NCI-H524 treated with DMSO at 0.1 percent for 48 hours (cell line): Measurements from ENCODE around the gene CHN2.

Experiments used
- DNase-seq: peaks from one replicate; lab custom pipeline; 2025; lab: John Stamatoyannopoulos, UW

Gene CHN2

GRCh38 chr7:29285444-29285793, 90.8 kb downstream of the CHN2 start:
- DNase-seq: no peak

GRCh38 chr7:29285861-29286260, 91.3 kb downstream of the CHN2 start:
- no peak for DNase-seq

GRCh38 chr7:29287366-29287765, 92.8 kb downstream of the CHN2 start:
- no peak for DNase-seq

GRCh38 chr7:29288181-29289091, 93.9 kb downstream of the CHN2 start:
- DNase-seq: no peak

- peak; percentile 99 for DNase-seq
Measured at GRCh38 chr7:29289156-29290021, 94.8 kb downstream of the CHN2 start.

GRCh38 chr7:29290829-29291228, 96.3 kb downstream of the CHN2 start:
- no peak for DNase-seq

GRCh38 chr7:29291723-29292618, 97.4 kb downstream of the CHN2 start:
- no peak for DNase-seq

- DNase-seq: no peak
Measured at GRCh38 chr7:29292886-29293658, 98.5 kb downstream of the CHN2 start.

GRCh38 chr7:29296421-29296820, 101.8 kb downstream of the CHN2 start:
- DNase-seq: no peak

GRCh38 chr7:29297194-29297890, 102.8 kb downstream of the CHN2 start:
- no peak for DNase-seq

- no peak for DNase-seq
Measured at GRCh38 chr7:29299086-29299485, 104.5 kb downstream of the CHN2 start.

- DNase-seq: no peak
Measured at GRCh38 chr7:29300026-29300480, 105.5 kb downstream of the CHN2 start.

- no peak for DNase-seq
Measured at GRCh38 chr7:29300649-29301048, 106.1 kb downstream of the CHN2 start.

- DNase-seq: no peak
Measured at GRCh38 chr7:29302666-29303395, 108.3 kb downstream of the CHN2 start.

GRCh38 chr7:29304756-29305155, 110.2 kb downstream of the CHN2 start:
- DNase-seq: no peak

GRCh38 chr7:29306319-29306991, 111.9 kb downstream of the CHN2 start:
- DNase-seq: no peak

- DNase-seq: no peak
Measured at GRCh38 chr7:29308424-29308823, 113.8 kb downstream of the CHN2 start.

- no peak for DNase-seq
Measured at GRCh38 chr7:29309041-29309854, 114.7 kb downstream of the CHN2 start.
